HepG2 (cell line): ENCODE measurements around the gene SNX9. TPM values are rescaled to one million over a fixed set of nuclear protein-coding genes. Genes with fewer than 3 reads are reported as not detected.

ENCODE experiments used
- AGO1 ChIP-seq: fragments of 200-400 bp; formaldehyde crosslinking; IDR thresholded peaks from 2 replicates; pipeline ENCODE4 v1.6.1; 2017; ENCODE audit warnings: mild to moderate bottlenecking, low read depth, low read length, moderate library complexity; ENCODE audit not compliant: poor library complexity, severe bottlenecking
- FOXK2 ChIP-seq: fragments of 450-650 bp; IDR thresholded peaks from 2 replicates; pipeline ENCODE4 v1.6.1; 2016
- KDM6A ChIP-seq: IDR thresholded peaks from 2 replicates; pipeline ENCODE4 v1.6.1; 2016; ENCODE audit warnings: low read depth
- KLF13 ChIP-seq: sonication (generic); formaldehyde crosslinking; IDR thresholded peaks from 2 replicates; pipeline ENCODE4 v1.4.0; 2020; ENCODE audit warnings: mild to moderate bottlenecking, missing genetic modification reagents
- MXI1 ChIP-seq: IDR thresholded peaks from 3 replicates; pipeline ENCODE4 v1.6.1; 2012; ENCODE audit warnings: low read depth, low read length, inconsistent platforms, borderline replicate concordance
- NR2F2 ChIP-seq: IDR thresholded peaks from 2 replicates; pipeline ENCODE4 v1.6.1; 2012; ENCODE audit warnings: low read depth, inconsistent platforms, borderline replicate concordance
- NR3C1 ChIP-seq: sonication (generic); formaldehyde crosslinking; IDR thresholded peaks from 2 replicates; pipeline ENCODE4 v1.4.0; 2020; ENCODE audit warnings: missing genetic modification reagents
- SMAD1 ChIP-seq: sonication (generic); formaldehyde crosslinking; IDR thresholded peaks from 2 replicates; pipeline ENCODE4 v1.4.0; 2020; ENCODE audit warnings: missing genetic modification reagents, low read depth, mild to moderate bottlenecking, borderline replicate concordance
- SNAPC4 ChIP-seq: sonication (generic); formaldehyde crosslinking; IDR thresholded peaks from 2 replicates; pipeline ENCODE4 v1.4.0; 2020; ENCODE audit warnings: mild to moderate bottlenecking, missing genetic modification reagents
- TBP ChIP-seq: sonication (generic); formaldehyde crosslinking; IDR thresholded peaks from 2 replicates; pipeline ENCODE4 v1.5.0; 2020; ENCODE audit warnings: missing genetic modification reagents
- TBX3 ChIP-seq: fragments of 450-650 bp; IDR thresholded peaks from 2 replicates; pipeline ENCODE4 v1.6.1; 2017; ENCODE audit warnings: antibody characterized with exemption, mild to moderate bottlenecking, inconsistent platforms, borderline replicate concordance
- TGIF2 ChIP-seq: IDR thresholded peaks from 2 replicates; pipeline ENCODE4 v1.6.1; 2016; ENCODE audit warnings: control low read depth, missing compliant biosample characterization
- THAP11 ChIP-seq: IDR thresholded peaks from 2 replicates; pipeline ENCODE4 v1.6.1; 2016; ENCODE audit warnings: missing biosample characterization, missing genetic modification reagents
- ZBTB25 ChIP-seq: IDR thresholded peaks from 2 replicates; pipeline ENCODE4 v1.6.1; 2018; ENCODE audit warnings: missing genetic modification reagents
- ZBTB8A ChIP-seq: sonication (generic); formaldehyde crosslinking; IDR thresholded peaks from 2 replicates; pipeline ENCODE4 v1.4.0; 2020; ENCODE audit warnings: mild to moderate bottlenecking, low read depth, missing genetic modification reagents, borderline replicate concordance
- ZC3H4 ChIP-seq: sonication (generic); formaldehyde crosslinking; IDR thresholded peaks from 2 replicates; pipeline ENCODE4 v1.4.0; 2020; ENCODE audit warnings: missing genetic modification reagents, borderline replicate concordance
- ZFP91 ChIP-seq: sonication (generic); formaldehyde crosslinking; IDR thresholded peaks from 2 replicates; pipeline ENCODE4 v1.9.0; 2022; ENCODE audit warnings: missing genetic modification reagents, mild to moderate bottlenecking, borderline replicate concordance
- ZNF136 ChIP-seq: sonication (generic); formaldehyde crosslinking; IDR thresholded peaks from 2 replicates; pipeline ENCODE4 v1.8.1; 2022; ENCODE audit warnings: low read depth, mild to moderate bottlenecking, moderate library complexity, missing genetic modification reagents
- ZNF496 ChIP-seq: sonication (generic); formaldehyde crosslinking; IDR thresholded peaks from 2 replicates; pipeline ENCODE4 v1.8.1; 2023; ENCODE audit warnings: mild to moderate bottlenecking, moderate library complexity, missing genetic modification reagents; ENCODE audit not compliant: insufficient replicate concordance
- ZNF512B ChIP-seq: sonication (generic); formaldehyde crosslinking; IDR thresholded peaks from 2 replicates; pipeline ENCODE4 v1.5.1; 2020; ENCODE audit warnings: missing genetic modification reagents, mild to moderate bottlenecking, borderline replicate concordance
- polyA plus RNA-seq, 8 experiments: library from polyadenylated mRNA; depleted of rRNA in 3 of 8; stranded (reverse) in 7 of 8; unstranded in 1 of 8; fragments of >200 nt; fragmentation: Illumina TruSeq in 4 of 8; extraction: Trizol in 4 of 8; gene quantifications; 2 replicates each; pipeline versions ENCODE4 v1.2.1 to v1.2.3, GENCODE V29; 2011 to 2016; ENCODE audit warnings: low read depth in 4 of 8, missing spikeins in 1 of 8, mixed read lengths in 1 of 8; ENCODE audit not compliant: insufficient read depth in 1 of 8
- total RNA-seq, 5 experiments: library from RNA; depleted of rRNA; stranded (reverse); fragments of >200 nt; fragmentation: Illumina TruSeq; extraction: Trizol; gene quantifications; 2 replicates each; pipeline ENCODE4 v1.2.3, GENCODE V29; 2016; ENCODE audit warnings: low read depth in 1 of 5

SNX9 gene
- total and polyA plus RNA-seq, 2 of the 13 experiments (the other 11 are each of a cell fraction or from before 2014, with no cell fraction given): 21.9 to 36.0 TPM

GRCh38 chr6:157822245-157823000 lies 623 bp upstream of the SNX9 start (continued):
- TF ChIP-seq ZBTB8A (CRISPR knock-in tag) (no peak), ZNF496 (CRISPR knock-in tag) (no peak), KDM6A (CRISPR knock-in tag) (no peak), TBP (no peak), ZNF136 (CRISPR knock-in tag) (no peak), KLF13 (CRISPR knock-in tag) (no peak), THAP11 (no peak), SNAPC4 (CRISPR knock-in tag) (no peak), NR3C1 (CRISPR knock-in tag) (no peak), TBX3 (no peak), ZFP91 (CRISPR knock-in tag) (no peak), ZNF512B (CRISPR knock-in tag) (no peak), ZC3H4 (CRISPR knock-in tag) (no peak), AGO1 (no peak), FOXK2 (no peak), SMAD1 (no peak), ZBTB25 (no peak), MXI1 (no peak), TGIF2 (CRISPR knock-in tag) (no peak), NR2F2 (no peak)
